Neural progenitor cell (in vitro differentiated cells): ENCODE results near the gene NCKAP5.

ENCODE experiments used
- EZH2 ChIP-seq: fragments of 200-600 bp; sonication (generic); IDR thresholded peaks from 2 replicates; pipeline ENCODE4 v1.6.1; 2017; ENCODE audit warnings: antibody characterized with exemption, mild to moderate bottlenecking, moderate library complexity
- EZH2phosphoT487 ChIP-seq: fragments of 200-600 bp; sonication (generic); IDR thresholded peaks from 2 replicates; pipeline ENCODE4 v1.6.1; 2017; ENCODE audit warnings: antibody characterized with exemption
- TF ChIP-seq, protein P1 (sequence below): fragments of 200-600 bp; sonication (generic); IDR thresholded peaks from 2 replicates; pipeline ENCODE4 v1.5.1; 2017; ENCODE audit warnings: antibody characterized with exemption, mild to moderate bottlenecking

DNA sequence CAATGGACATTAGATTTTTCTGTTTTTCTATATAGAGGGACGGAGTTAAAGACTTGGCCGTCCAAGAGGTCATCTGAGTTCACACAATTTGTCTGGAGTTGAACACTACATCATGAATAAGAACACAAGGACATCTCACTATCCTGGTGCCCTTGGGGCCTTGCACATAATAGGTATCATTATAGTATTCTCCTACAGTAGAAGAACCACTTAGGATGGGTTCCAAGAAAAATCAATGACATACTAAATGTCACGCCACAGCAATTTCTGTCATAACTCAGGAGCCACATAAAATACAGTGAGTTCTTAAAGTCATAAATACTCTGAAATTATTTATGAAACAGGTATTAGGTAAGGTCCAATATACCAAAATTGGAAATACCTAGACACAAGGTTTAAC, 154.4 kb downstream of the NCKAP5 start:
- TF ChIP-seq, protein P1, sequence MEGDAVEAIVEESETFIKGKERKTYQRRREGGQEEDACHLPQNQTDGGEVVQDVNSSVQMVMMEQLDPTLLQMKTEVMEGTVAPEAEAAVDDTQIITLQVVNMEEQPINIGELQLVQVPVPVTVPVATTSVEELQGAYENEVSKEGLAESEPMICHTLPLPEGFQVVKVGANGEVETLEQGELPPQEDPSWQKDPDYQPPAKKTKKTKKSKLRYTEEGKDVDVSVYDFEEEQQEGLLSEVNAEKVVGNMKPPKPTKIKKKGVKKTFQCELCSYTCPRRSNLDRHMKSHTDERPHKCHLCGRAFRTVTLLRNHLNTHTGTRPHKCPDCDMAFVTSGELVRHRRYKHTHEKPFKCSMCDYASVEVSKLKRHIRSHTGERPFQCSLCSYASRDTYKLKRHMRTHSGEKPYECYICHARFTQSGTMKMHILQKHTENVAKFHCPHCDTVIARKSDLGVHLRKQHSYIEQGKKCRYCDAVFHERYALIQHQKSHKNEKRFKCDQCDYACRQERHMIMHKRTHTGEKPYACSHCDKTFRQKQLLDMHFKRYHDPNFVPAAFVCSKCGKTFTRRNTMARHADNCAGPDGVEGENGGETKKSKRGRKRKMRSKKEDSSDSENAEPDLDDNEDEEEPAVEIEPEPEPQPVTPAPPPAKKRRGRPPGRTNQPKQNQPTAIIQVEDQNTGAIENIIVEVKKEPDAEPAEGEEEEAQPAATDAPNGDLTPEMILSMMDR: no peak
- TF ChIP-seq EZH2 (no peak), EZH2phosphoT487 (no peak)
